Ascending aorta (tissue), 2 donors: ENCODE measurements around the gene SCYL1. TPM values are rescaled to one million over a fixed set of nuclear protein-coding genes. Genes with fewer than 3 reads are reported as not detected.

Experiments
- DNase-seq, 2 donors: peaks; one replicate each; pipeline ENCODE4 v3.0.0-alpha.2; 2019; ENCODE audit warnings: low spot score in 2 of 2
- H3K27ac ChIP-seq, 2 donors: fragments of 200-600 bp; sonication (generic); one replicate each; pipeline ENCODE4 v1.5.1; 2016 to 2017; ENCODE audit warnings: mild to moderate bottlenecking in 1 of 2
- H3K27me3 ChIP-seq: fragments of 200-600 bp; sonication (generic); one replicate; pipeline ENCODE4 v1.5.1; 2017
- H3K36me3 ChIP-seq, 2 donors: fragments of 200-600 bp; sonication (generic); one replicate each; pipeline ENCODE4 v1.5.1; 2016
- H3K4me1 ChIP-seq, 2 donors: fragments of 200-600 bp; sonication (generic); one replicate each; pipeline ENCODE4 v1.5.1; 2016 to 2017; ENCODE audit warnings: mild to moderate bottlenecking in 1 of 2
- H3K4me3 ChIP-seq, 2 donors: fragments of 200-600 bp; sonication (generic); one replicate each; pipeline ENCODE4 v1.5.1; 2016 to 2017; ENCODE audit warnings: mild to moderate bottlenecking in 1 of 2
- H3K9me3 ChIP-seq, 2 donors: fragments of 200-600 bp; sonication (generic); one replicate each; pipeline ENCODE4 v1.5.1; 2016
- CTCF ChIP-seq, 3 experiments: fragments of 200-600 bp in 2 of 3; fragments of 450-650 bp in 1 of 3; sonication (generic) in 2 of 3; IDR thresholded peaks; one replicate each; pipeline ENCODE4 v1.5.1; 2016 to 2019; ENCODE audit warnings: antibody characterized with exemption in 3 of 3, mild to moderate bottlenecking in 1 of 3, moderate library complexity in 1 of 3
- intact Hi-C: fragments of 100-400 bp; cut with DNase I; formaldehyde crosslinking; loops from one replicate; pipeline ENCODE4 v1.15.1; 2023
- total RNA-seq: library from RNA; depleted of rRNA; stranded (reverse); fragments of >200 nt; gene quantifications from one replicate; pipeline ENCODE4 v1.1.0, GENCODE V29; 2016

SCYL1 gene
- total RNA-seq, 1 donor from 2014 or later: 220 TPM

- Histone ChIP-seq H3K36me3 (no peaks in the 10 kb centered on the region), H3K27me3 (no peaks in the 10 kb centered on the region), H3K4me1 (peaks cover 19 to 58% of the 10 kb centered on the region in 2 donors), H3K27ac (peak overlapping the region; percentile 97 to 98), H3K4me3 (peak overlapping the region; percentile 48 to 76), H3K9me3 (no peaks in the 10 kb centered on the region)
- DNase-seq: peak in 1 of 2 donors; percentile 93
- intact Hi-C loops: loop anchor here (1.0 kb wide), 2 partner anchors 8 to 13 kb away; no protein-coding TSS in a partner anchor
- TF ChIP-seq CTCF (IDR thresholded peaks at IDR 0.05): peak; percentile 41 to 57 (median 44)
Measured at GRCh38 chr11:65479184-65480145, 45.4 kb upstream of the SCYL1 start.

GRCh38 chr11:65482306-65482850 is 42.5 kb upstream of the SCYL1 start:
- intact Hi-C loops: no loop called here
- H3K27me3 ChIP-seq: no peaks in the 10 kb centered on the region
- H3K36me3 ChIP-seq: no peaks in the 10 kb centered on the region
- no peak for TF ChIP-seq CTCF (IDR thresholded peaks at IDR 0.05)
- peak overlapping the region; percentile 97 to 98 for H3K27ac ChIP-seq
- no peak overlapping the region for H3K4me3 ChIP-seq
- peaks cover 22 to 70% of the 10 kb centered on the region in 2 donors for H3K4me1 ChIP-seq
- DNase-seq: no peak
- H3K9me3 ChIP-seq: no peaks in the 10 kb centered on the region

DNA sequence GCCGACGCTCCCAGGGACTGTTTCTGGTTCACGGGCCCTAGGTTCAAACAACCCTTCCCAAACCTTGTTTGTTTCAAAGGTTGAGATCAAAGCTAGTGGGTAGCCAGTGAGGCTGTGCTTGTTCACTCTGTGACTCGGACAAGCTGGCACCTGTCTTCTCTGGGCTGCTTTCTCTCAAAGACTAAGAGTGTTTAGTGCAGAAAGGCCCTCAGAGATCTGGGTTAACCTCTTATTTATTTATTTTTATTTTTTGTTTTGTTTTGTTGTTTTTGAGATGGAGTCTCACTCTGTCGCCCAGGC is 39.0 kb upstream of the SCYL1 start:
- no peaks in the 10 kb centered on the region for H3K36me3 ChIP-seq
- no peak for TF ChIP-seq CTCF (IDR thresholded peaks at IDR 0.05)
- H3K27me3 ChIP-seq: no peaks in the 10 kb centered on the region
- H3K4me3 ChIP-seq: no peak overlapping the region
- no peaks in the 10 kb centered on the region for H3K9me3 ChIP-seq
- no peak for DNase-seq
- H3K4me1 ChIP-seq: peaks cover 40 to 72% of the 10 kb centered on the region in 2 donors
- H3K27ac ChIP-seq: peak overlapping the region; percentile 97 to 98
- intact Hi-C loops: no loop called here

DNA sequence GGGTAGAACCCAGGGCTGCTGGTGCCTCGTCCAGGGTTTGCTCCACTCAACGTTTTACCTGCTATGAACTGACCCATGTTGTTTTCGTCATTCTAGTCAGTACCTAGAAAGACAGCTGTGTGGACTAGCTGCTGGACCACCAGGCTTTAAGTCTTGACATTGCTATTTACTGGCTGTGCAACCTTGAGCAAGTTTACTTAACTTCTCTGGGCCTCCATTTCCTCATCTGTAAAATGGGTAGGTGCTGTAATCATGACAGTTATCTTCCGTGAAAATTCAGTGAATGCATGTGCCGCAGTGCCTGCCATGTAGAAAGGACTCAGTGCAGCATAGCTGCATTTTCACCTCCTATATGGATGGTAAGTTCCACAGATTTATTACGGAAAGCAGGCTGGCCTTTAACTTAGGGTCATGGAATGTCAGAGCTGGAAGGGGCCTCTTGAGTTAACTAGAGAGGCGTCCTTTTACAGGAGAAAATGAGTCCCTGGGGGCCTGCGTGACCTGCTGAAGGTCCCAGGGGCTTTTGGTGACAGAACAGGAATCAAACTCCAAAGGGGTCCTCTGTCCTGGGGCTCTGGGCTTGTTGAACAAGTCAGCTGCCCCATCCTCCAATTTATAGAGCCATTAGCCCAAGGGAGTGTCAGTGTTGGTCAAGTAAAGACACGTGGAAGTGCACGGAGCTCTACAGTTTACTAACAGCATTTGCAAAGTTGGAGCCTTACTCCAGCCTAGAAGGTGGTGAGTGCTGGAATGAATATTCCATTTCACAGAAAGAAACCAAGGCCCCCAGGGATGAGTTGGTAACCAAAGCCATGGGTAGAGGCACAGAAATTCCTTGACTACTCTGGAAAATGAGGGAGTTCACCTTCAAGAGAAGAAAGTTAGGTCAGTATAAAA is 38.1 kb upstream of the SCYL1 start:
- no peaks in the 10 kb centered on the region for H3K36me3 ChIP-seq
- H3K27me3 ChIP-seq: no peaks in the 10 kb centered on the region
- intact Hi-C loops: loop anchor here (1.0 kb wide), 1 partner anchor 8 kb away; no protein-coding TSS in a partner anchor
- no peaks in the 10 kb centered on the region for H3K9me3 ChIP-seq
- TF ChIP-seq CTCF (IDR thresholded peaks at IDR 0.05): no peak
- peak overlapping the region; percentile 97 to 98 for H3K27ac ChIP-seq
- H3K4me1 ChIP-seq: peaks cover 48 to 73% of the 10 kb centered on the region in 2 donors
- peak overlapping the region in 1 of 2 donors; percentile 21 for H3K4me3 ChIP-seq
- no peak for DNase-seq
